NCI-H510A (cell line): Measurements from ENCODE around the gene METRNL.

Experiments
- DNase-seq: peaks from one replicate; lab custom pipeline; 2025; lab: John Stamatoyannopoulos, UW

METRNL gene

GRCh38 chr17:83080579-83080857, 1.1 kb downstream of the METRNL start:
- DNase-seq = no peak

GRCh38 chr17:83080858-83081683, 1.7 kb downstream of the METRNL start:
- DNase-seq = no peak

- no peak for DNase-seq
Measured at GRCh38 chr17:83081684-83082201, 2.3 kb downstream of the METRNL start.

DNA sequence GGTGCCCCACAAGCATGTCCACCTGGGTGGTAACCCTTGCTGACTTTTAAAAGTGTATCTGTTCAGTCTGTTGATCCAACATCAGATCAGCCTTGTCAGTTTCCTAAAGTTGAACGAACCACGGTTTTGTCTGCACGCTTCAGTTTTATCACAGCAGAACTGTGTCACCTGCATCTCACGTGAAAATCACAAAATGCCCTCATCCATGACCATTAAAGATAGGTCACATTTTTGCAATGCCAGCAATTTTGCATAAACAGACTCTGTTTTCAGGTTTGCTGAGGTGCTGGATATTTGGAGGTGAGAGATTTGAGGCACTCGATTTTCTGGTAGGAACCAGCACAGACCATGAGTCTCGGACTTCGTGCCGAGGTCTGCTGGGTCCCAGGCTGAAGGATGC, 3.0 kb downstream of the METRNL start:
- no peak for DNase-seq

DNA sequence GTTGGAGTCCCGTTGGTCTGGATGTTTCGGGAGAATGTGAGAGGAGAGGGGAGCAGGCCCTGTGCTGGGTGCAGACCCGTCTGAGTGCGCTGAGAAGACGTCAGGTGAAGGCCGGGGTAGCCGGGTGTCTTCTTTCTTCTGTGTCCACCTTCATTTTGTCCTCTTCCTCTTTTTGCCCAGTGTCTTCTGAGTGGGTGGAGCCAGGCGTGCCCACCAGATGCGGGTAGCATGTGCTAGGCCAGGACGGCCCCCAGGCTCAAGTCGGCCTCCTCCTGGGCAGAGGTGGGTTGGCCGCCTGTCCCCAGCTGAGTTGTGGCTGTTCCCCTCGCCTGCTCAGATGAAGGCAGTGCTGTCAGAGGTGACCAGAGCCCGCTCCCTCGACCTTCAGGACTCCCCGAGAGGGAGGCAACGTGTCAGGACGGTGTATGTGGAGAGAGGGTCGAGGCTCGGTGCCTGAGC, 3.5 kb downstream of the METRNL start:
- no peak for DNase-seq

GRCh38 chr17:83083368-83084201, 4.2 kb downstream of the METRNL start:
- no peak for DNase-seq

DNA sequence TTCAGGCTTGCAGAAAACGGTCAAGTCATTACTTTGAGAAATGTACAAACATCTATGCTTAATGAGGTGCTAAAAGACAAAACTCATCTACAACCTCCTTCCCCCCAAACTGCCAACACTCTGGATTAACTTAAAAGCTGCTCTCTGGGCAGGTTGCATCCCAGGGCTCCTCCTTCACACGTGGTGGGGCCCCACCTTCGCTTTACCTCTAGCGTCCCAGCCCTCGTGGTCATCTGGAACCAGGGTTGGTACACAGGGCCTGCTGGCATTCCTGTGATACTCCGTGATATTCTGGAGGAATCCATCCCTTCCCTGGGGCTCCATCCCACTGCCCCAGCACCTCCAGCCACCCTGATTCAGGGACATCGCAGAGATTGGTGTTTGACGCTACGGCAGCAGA, 4.8 kb downstream of the METRNL start:
- no peak for DNase-seq

- DNase-seq = peak; percentile 76
Measured at GRCh38 chr17:83084621-83085056, 5.2 kb downstream of the METRNL start.

DNA sequence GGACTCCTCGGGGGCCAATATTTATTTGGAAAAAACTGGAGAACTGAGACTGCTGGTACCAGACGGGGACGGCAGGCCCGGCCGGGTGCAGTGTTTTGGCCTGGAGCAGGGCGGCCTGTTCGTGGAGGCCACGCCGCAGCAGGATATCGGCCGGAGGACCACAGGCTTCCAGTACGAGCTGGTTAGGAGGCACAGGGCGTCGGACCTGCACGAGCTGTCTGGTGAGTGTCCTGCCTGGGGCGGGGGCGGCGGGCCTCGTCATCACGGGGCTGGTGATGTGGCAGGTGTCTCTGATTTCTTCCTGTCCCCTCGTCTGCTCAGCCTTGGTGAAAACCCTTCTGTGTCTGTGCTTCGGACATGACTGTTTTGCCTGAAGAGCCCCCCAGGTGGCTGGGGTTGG, 5.7 kb downstream of the METRNL start:
- no peak for DNase-seq

- no peak for DNase-seq
Measured at GRCh38 chr17:83085526-83086198, 6.3 kb downstream of the METRNL start.

GRCh38 chr17:83086199-83086880, 6.9 kb downstream of the METRNL start:
- no peak for DNase-seq

DNA sequence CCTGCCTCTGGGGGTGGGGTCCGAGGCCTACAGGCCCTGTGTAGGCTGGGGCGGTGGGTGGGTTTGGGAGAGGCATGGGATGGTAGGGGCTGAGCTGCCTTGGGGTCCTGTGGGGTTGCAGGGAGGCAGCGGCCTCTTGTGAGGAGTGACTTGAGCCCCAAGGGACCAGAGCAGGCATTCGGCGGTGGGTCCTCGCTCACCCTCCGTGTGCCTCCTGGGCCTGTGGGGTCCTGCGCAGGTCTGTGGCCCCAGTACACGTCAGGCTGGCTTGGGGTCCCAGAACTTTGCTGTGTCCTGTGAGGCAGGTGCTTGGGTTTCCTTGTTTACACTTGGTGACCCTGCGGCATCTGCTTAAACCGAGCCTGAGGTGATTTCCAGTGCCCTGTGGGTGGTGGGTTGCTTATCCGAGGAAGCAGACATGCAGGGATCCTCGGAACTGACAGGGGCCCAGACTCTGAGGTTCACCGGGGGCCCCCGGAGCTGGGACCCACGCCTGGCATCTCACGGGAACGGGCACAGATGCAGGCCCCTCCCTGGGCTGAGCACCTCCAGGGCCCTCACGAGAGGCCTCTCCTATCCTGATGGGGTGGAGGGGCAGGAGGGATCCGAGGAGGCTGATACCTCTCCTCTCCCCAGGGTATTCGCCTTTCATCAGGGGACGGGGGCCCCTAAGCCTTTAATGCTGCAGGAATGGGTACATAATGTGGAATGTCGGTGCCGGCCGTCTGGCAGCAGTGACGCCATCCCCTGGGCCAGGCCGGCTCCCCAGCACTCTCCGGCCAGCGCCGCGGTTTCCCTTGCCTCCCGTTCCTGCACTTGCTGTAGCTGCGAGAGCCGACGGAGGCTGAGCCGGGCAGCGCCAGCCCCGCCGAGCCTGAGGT, 7.7 kb downstream of the METRNL start:
- no peak for DNase-seq

DNA sequence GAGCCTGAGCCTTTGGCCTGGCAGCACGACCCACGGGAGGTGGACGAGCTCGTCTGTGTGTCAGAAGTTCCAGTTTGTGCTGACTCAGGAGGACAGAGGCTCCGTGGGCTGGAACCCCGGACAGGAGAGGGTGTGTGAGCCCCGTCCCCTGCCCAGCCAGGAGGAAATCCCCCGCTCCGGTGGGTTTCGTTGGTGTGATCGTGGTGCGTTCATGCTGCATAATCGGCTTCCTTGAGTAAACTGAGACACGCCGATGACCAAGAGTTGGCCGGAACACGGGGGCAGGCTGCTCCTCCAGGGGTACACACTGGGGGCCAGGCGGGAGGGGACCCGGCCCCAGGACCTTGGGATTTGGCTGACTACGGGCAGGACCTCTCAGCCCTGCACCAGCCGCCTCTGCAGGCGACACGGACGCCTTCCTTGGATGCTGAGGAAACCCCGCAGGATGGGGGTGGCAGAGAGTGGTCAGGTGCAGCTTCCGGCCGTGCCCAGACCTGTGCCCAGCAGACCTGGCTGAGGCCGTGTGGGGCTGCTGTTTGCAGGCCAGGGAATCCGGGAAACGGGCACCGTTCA, 8.5 kb downstream of the METRNL start:
- no peak for DNase-seq

DNA sequence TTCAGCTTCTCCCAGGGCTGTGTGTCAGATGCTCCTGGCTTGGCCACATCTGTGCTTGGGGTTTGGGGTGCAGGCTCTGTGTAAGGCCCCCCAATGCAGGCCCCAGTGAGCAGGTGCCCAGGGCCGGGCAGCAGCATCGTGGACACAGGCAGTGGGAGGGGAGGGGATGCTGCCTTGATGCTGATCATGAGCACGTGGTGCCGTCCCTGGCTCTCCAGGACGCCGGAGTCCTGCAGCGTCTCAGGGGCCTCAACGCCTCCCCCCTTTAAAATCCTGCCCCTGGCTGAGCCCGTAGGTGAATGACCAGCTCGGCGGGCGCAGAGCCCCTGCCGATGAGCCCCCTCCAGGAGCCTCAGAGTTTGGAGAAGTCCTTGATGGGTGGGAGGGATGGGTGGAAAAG, 9.0 kb downstream of the METRNL start:
- no peak for DNase-seq

- DNase-seq = no peak
Measured at GRCh38 chr17:83088909-83089308, 9.5 kb downstream of the METRNL start.

- DNase-seq = no peak
Measured at GRCh38 chr17:83089328-83090132, 10.1 kb downstream of the METRNL start.

DNA sequence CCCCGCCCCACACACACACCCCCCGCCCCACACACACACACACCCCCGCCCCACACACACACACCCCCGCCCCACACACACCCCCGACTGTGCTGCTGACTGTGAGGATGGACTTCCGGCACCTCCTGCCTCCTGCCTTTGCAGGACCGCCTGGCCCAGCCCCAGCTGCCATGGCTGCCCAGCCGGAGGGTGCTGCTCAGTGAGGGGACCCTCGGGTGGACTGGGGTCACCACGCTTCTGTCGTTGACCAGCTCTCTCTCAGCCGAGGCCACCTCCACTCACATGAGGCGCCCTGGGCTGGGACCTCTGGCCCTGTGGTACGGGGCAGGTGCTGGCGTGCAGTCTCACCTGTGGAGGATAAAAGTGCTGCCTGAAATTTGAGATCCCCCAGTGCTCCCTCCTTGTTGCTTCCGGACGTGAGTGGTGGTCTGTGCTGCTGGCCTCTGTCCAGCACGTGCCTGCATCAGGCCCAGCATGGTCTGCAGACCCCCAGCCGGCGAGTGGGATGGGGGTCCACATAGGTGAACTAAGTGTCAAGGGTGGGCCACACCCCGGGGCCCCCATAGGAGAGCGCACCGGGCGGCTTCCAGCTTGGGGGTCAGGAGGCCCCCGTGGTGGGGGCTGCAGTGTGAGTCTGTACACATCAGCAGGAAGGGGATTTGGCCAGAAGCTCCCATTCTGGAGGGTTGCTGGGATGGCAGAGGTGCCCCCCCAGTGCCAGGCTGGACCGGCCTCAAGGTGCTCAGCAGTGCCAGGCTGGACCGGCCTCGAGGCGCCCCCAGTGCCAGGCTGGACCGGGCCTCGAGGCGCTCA, 11.2 kb downstream of the METRNL start:
- no peak for DNase-seq

DNA sequence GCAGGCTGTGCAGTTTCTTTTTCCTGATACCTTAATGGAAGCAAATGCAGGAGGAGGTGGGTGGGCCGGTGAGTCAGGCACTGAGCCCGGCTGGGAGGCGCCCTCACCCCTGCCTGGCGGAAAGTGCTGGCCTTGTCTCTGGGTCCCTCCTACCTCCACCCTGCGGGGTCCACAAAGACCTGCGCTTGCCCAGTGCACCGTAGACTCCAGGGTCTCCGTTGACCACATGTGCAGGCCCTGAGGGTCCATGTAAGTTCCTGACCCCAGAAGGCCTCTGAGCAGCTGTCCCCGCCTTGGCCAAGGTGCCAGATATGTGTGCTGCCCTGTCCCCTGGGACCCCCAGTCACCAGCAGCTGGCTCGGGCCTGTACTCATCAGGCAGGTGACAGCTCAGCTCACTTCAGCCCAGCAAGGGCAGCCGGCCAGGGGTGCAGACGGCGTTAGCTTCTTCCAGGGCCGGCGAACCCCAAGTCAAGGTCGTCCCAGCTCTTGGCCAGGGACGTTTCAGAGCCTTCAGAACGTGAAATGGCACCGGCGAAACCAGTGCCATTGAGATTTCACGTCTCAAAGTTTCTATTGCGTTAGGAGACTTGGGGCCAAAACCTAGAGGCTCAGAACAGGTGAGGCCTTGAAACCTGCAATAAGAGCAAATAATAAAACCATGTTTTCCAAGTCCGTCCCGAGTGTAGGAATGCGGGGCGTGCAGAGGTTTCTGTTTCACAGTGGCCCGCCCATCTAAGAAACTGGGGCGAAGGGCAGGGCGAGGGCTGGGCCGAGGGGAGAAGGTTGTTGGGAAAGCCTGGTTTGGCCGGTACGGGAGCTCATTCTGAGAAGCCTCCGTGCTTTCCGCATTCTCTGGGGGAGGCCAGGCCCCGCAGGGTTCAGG, 12.1 kb downstream of the METRNL start:
- no peak for DNase-seq
